Brain microvascular endothelial cell (primary cell): ENCODE data around the gene PAX2.

Source experiments
- DNase-seq: peaks from one replicate; pipeline ENCODE4 v3.0.0-alpha.2; 2020
- H3K27ac ChIP-seq: fragments of 250-450 bp; sonication (Bioruptor Pico); 2 replicates; pipeline ENCODE4 v1.5.1; 2020; ENCODE audit warnings: mild to moderate bottlenecking, moderate library complexity
- H3K27me3 ChIP-seq: fragments of 250-450 bp; sonication (Bioruptor Pico); replicated peaks from 2 replicates; pipeline ENCODE4 v1.5.1; 2020; ENCODE audit warnings: mild to moderate bottlenecking
- H3K36me3 ChIP-seq: fragments of 250-450 bp; sonication (Bioruptor Pico); replicated peaks from 2 replicates; pipeline ENCODE4 v1.5.1; 2020; ENCODE audit warnings: mild to moderate bottlenecking
- H3K4me3 ChIP-seq: 2 replicates; pipeline ENCODE4 v1.5.1; 2011; ENCODE audit warnings: low read depth, mild to moderate bottlenecking, control low read depth, low read length, moderate library complexity
- in situ Hi-C: cut with HindIII; loops from 2 replicates; pipeline ENCODE4 v1.10.0; 2017; ENCODE audit warnings: low sequenced_read_pairs, low pct_ligation_motif_present
- TF ChIP-seq, protein P1 (sequence below): IDR thresholded peaks from 2 replicates; pipeline ENCODE4 v1.5.1; 2011; ENCODE audit warnings: low read depth, mild to moderate bottlenecking, moderate library complexity, low read length, control low read depth, inconsistent platforms; ENCODE audit errors: missing control alignments

PAX2 gene

DNA sequence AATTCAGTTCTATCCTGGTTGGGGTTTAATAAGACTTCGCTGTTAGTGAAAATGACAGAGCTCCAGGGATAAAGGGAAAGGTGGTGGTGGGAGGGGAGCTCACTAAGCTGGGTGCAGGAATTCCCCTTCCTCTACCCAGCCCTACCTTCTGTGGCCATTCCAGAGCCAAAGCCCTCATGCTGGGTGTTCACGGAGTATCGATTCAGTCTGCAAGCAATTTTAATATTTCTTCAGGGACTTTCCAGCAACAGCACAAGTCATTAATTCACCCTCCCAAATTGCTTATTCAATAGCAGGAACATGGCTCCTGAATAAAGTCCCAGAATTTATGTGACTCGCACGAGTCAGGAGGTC lies 22.0 kb downstream of the PAX2 start:
- DNase-seq = no peak
- no peak overlapping the region for H3K27ac ChIP-seq
- H3K27me3 ChIP-seq = peaks cover 12% of the 10 kb centered on the region
- H3K36me3 ChIP-seq = no peaks in the 10 kb centered on the region
- no peak overlapping the region for H3K4me3 ChIP-seq
- TF ChIP-seq, protein P1, sequence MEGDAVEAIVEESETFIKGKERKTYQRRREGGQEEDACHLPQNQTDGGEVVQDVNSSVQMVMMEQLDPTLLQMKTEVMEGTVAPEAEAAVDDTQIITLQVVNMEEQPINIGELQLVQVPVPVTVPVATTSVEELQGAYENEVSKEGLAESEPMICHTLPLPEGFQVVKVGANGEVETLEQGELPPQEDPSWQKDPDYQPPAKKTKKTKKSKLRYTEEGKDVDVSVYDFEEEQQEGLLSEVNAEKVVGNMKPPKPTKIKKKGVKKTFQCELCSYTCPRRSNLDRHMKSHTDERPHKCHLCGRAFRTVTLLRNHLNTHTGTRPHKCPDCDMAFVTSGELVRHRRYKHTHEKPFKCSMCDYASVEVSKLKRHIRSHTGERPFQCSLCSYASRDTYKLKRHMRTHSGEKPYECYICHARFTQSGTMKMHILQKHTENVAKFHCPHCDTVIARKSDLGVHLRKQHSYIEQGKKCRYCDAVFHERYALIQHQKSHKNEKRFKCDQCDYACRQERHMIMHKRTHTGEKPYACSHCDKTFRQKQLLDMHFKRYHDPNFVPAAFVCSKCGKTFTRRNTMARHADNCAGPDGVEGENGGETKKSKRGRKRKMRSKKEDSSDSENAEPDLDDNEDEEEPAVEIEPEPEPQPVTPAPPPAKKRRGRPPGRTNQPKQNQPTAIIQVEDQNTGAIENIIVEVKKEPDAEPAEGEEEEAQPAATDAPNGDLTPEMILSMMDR = no peak
- in situ Hi-C loops = no loop called here

DNA sequence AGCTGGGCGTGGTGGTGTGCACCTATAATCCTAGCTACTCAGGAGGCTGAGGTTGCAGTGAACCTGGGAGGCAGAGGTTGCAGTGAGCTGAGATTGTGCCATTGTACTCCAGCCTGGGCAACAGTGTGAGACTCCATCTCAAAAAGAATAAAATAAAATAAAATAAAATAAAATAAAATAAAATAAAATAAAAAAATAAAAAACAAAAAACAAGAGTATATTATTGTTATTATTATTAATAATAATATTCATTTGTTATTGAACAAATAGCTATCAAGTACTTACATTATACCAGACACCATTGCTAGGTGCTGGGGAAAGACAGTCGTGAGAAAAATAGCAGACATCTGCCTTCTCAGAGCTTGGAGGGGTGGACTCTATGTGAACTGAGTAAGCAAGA lies 24.1 kb downstream of the PAX2 start:
- H3K4me3 ChIP-seq = no peak overlapping the region
- TF ChIP-seq, protein P1 = no peak
- DNase-seq = no peak
- H3K27me3 ChIP-seq = peaks cover 16% of the 10 kb centered on the region
- H3K27ac ChIP-seq = no peak overlapping the region
- no peaks in the 10 kb centered on the region for H3K36me3 ChIP-seq
- in situ Hi-C loops = no loop called here

DNA sequence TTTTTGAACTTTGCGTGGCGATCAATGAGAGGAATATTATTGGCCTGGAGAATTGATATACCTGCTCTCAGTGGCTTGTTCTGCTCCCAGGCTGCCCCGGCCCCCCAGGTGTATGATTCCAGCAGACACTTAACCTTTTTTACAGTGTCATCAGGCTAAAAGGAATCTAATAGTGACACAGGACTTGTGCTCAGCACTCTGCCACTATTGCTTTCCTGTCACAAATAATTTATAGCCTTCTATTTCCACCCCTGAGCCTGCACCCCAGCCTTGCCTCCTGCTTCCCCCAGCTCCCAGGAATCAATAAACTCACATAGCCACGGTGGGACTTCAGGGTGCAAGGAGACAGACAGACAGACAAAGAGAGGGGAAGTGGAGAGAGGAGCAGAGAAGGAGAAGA lies 28.3 kb downstream of the PAX2 start:
- TF ChIP-seq, protein P1 = no peak
- in situ Hi-C loops = no loop called here

DNA sequence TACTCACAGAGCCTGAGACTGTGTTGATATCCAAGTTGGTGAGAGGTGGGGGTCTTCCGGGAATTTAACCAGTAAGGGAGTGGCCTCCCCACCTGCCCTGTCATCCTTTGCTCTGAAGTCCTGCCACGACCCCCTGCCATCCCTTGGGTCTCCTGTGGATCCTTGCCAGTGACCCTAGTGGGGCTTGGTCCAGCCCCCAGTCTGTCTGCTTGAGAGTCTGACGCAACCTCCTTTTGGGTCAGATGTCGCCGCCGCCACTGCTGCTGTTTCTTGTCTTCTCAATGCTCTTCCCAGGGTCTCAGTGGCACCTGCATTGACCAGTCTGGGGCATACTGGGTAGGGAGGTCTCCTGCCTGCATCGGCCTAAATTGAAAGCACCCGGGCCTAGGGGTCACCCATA lies 28.8 kb downstream of the PAX2 start:
- Histone ChIP-seq H3K27ac (no peak overlapping the region), H3K27me3 (peaks cover 8% of the 10 kb centered on the region), H3K36me3 (no peaks in the 10 kb centered on the region), H3K4me3 (no peak overlapping the region)
- in situ Hi-C loops = no loop called here
- no peak for DNase-seq
- TF ChIP-seq, protein P1 = no peak

More for the DNA sequence above, 28.3 kb downstream of the PAX2 start:
- no peak for DNase-seq
- no peak overlapping the region for H3K4me3 ChIP-seq
- no peak overlapping the region for H3K27ac ChIP-seq
- peaks cover 8% of the 10 kb centered on the region for H3K27me3 ChIP-seq
- H3K36me3 ChIP-seq = no peaks in the 10 kb centered on the region

DNA sequence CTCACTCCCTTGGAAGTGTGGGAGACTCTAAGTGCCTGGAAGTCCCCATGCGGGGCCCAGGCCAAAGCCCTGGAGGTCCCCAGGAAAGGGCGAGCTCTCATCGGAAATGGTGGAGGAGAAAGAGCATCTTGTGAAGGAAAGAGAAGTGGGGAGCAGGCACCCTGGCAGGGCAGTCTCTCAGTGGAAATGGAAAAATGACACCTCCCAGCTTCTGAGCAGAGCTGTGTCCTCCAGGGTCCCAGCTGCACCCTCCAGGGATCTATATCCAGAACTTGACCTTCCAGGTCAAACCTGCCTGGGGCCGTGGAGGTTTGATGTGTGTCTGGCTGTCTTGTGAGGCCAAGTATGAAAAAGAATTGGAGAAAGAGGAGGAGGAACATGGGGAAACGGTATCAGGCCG lies 29.5 kb downstream of the PAX2 start:
- Histone ChIP-seq H3K4me3 (no peak overlapping the region), H3K27me3 (peaks cover 8% of the 10 kb centered on the region), H3K27ac (no peak overlapping the region), H3K36me3 (no peaks in the 10 kb centered on the region)
- TF ChIP-seq, protein P1 = no peak
- in situ Hi-C loops = no loop called here
- no peak for DNase-seq

DNA sequence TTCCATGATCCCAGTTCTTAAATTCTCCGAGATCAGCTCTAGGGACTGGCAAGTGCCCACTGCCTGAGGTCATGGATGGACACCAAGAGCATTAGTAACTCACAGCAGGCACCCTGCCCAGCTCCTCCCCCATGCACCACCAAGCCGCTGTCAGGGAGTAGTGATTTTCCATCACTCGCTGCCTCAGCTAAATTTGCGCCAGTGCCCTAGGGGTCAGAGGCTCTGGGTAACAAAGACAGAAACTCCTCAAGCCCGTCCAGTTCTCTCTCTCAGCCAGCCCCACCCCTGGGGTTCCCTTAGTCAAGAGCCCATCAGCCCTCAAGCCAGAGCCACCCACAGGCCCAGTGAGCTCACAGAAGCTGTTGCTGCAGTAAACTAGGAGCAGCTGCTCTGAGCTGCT lies 30.0 kb downstream of the PAX2 start:
- in situ Hi-C loops = no loop called here
- DNase-seq = no peak
- TF ChIP-seq, protein P1 = no peak
- no peak overlapping the region for H3K27ac ChIP-seq
- no peak overlapping the region for H3K4me3 ChIP-seq
- H3K36me3 ChIP-seq = no peaks in the 10 kb centered on the region
- H3K27me3 ChIP-seq = peaks cover 6% of the 10 kb centered on the region
